Stimulated activated CD4-positive, alpha-beta T cell treated with anti-CD3 and anti-CD28 coated beads, Interleukin-2, amount 100 ng/mL, for 4 hours (primary cell): ENCODE measurements around the gene SEMA4D.
A peak's percentile ranks its signal among the peaks of the same experiment; 100 is the strongest.

Experiments used
- DNase-seq: peaks from one replicate; pipeline ENCODE4 v3.0.0-alpha.2; 2020; ENCODE audit warnings: low read depth

SEMA4D gene

GRCh38 chr9:89367726-89368437 is 130.0 kb downstream of the SEMA4D start:
- DNase-seq = no peak

GRCh38 chr9:89367281-89367680 is 130.6 kb downstream of the SEMA4D start:
- no peak for DNase-seq

DNA sequence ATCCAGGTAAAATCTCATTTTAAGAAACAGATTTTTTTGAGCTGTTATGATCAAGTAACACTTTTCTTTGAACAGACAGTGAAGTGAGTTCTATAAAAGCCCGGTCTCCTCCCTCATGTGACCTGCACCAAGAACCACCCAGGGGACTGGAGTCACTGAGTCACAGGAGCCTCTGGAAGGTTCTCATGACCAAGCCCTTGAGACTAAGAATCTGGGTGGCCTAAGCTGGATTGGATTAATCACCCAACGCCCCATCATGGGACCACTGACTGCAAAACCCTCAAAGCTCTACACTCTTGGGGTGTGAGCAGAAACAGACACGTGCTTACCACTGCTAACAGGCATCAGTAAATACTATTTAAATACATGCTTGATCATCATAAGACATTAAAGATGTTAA is 131.2 kb downstream of the SEMA4D start:
- DNase-seq = peak; percentile 34

- DNase-seq = no peak
Measured at GRCh38 chr9:89365532-89365912, 132.4 kb downstream of the SEMA4D start.

- no peak for DNase-seq
Measured at GRCh38 chr9:89364666-89365531, 133.0 kb downstream of the SEMA4D start.

DNA sequence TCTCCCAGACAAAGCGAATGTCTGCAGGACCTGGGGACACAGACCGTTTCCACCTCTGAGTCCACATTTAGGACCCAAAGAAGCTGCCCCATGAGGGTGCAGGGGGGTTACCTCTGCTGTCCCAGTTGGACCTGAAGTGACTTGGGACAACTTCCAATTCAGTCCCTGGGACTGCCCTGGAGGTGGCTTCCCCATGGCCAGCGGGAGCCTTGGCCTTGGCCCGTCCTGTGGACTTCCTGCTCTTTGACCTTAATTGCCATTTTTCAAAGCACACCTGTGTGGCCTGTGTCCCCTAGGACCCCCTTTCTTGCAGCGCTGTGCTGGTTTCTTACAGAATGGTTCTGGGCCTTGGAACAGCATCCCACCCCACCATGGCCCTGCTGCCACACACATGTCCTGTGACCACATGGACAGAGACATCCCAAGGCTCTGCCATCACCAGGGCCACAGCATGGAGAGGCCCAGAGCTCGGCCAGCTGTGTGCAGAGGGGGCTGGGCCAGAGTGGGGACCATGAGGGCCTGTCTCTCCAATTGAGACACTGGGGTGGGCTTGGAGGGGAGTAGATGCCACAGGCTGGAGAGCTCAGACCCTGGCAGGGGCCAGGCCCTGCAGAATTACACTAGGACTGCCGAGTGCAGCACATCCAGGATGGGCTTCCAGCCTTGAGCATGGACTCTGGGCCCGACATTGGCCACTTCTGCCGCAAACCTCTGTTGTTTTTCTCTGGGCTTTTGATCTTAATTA is 133.8 kb downstream of the SEMA4D start:
- no peak for DNase-seq

- DNase-seq = no peak
Measured at GRCh38 chr9:89363311-89363670, 134.6 kb downstream of the SEMA4D start.

DNA sequence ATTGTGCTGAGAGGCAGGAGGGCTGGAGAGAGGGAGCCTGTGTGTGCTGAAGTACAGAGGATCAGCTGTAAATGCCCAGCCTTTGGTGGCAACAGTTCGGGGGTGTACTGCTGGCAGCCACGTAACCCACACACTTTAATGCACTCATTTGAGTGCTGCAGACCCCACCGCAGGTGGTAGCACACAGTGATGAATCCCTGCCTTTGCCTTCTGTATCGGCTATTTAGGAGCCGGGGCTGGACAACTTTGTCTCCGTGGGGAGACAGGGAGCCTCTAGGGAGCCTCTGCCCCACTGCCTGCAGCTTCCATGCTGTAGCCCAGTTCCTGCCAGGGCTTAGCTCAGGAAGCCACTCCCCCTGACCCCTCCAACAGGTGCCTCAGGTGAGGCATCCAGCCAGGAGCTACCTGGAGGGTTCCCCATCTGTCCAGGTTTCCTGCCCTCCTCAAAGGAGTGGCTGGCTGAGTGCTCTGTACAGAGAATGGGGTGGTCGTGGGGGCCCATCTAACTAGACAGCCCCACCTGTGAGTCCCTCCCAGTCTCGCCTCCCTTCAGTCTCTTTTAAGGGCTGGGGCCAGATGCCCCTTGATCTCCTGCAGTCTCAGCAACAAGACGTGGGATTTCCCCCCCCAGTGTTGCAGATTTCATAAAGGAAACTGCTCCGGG is 135.1 kb downstream of the SEMA4D start:
- no peak for DNase-seq

DNA sequence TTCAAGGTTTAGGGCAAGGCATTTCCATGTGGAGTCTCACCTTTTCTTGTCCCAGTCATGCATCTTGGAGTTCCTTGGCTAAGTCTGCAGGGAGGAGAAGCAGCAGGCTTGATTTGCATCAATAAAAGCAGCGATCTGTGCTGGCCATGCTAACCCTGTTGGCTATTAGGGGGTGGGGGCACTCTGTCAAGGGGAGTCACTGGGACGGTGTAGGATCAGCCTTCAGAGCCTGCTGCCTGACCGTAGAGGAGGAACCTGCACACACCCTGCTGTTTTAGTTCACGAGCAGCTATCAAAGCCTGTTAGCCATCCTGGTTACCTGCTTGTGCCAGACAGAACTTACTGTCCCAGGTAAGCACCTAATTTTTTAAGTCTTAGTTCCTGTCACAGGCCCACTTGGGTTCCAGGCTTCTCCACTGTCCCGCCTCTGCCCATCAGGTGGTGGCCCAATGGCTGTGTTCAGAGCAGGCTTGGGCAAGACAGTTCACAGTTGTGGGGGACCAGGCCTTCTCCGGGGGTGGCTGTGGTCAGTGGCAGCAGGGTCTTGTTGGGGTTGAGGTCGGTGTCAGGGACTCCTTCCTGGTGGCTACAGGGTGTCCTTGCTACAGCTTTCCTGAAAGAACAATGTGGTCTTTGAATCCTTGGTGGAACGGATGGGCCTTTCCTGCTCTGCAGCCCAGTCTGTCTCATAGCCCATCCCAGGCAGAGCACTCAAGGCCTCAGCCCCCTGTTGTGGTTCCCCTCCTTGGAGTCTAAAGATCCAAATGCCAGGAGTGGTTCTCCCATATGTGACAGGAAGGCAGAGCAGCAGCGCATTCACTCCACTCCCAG is 135.9 kb downstream of the SEMA4D start:
- DNase-seq = no peak

DNA sequence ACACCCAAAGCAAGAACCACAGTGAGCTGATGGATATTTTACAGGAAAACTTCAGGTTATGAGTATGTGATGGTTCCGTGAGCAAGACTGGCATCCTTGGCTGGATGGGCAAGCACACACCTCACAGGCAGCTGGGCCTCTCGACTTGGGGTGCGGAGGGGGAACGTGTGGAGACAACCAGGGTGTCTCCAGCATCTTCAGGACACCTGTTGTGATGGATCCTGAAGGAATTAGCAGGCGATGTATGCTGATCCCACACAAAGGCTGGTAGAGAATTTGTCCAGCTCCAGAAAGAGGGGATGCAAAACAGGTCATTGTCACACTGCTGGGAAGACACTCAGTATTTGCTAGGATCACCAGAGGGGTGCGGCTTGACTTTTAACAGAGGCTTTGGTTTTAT is 136.9 kb downstream of the SEMA4D start:
- DNase-seq = no peak

GRCh38 chr9:89360465-89360864 is 137.4 kb downstream of the SEMA4D start:
- no peak for DNase-seq

- no peak for DNase-seq
Measured at GRCh38 chr9:89359751-89360261, 138.1 kb downstream of the SEMA4D start.

DNA sequence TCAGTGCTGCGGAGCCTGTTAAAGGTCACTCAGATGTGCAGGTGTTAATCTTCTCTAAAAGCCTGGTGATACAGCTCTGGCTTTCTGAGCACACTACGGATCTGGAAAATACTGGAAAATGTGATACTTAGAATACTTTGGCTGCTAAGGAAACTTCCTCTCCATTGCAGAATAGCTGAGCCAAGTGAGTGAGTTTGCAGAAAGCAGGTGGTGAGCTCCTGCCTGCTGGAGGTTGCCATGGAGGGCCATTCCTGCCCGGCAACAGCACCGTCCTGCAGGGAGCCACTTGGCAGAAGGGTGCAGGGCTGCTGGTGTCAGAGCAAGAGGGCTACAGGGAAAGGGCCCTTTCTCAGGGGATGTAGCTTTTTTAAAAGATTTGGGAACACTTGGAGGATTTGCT is 138.9 kb downstream of the SEMA4D start:
- no peak for DNase-seq

DNA sequence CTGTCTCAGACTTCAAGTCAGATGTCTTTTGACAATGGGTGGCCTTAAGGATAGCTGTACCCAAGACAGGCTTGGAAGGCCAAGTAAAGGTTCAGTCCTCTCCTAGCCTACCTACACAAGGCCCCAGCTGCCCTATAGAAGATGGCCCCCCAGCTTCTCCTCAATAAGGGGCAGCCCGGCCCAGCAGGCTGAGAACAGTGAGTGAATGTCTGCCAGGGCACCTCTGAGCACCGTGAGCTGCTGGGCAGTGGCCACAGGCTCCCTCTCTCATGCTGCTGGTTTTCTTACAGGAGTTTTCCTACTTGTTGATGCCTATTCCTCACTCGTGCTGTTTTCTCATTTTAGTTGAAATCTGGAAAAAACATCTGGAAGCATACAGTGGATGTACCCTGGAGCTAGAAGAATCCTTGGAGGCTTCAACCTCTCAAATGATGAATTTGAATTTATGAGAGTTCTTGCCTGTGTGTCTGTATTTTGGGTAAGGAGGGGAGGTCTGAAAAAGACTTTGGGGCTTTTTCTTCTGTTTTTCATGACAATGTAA is 139.5 kb downstream of the SEMA4D start:
- DNase-seq = no peak

- no peak for DNase-seq
Measured at GRCh38 chr9:89357331-89358197, 140.3 kb downstream of the SEMA4D start.

DNA sequence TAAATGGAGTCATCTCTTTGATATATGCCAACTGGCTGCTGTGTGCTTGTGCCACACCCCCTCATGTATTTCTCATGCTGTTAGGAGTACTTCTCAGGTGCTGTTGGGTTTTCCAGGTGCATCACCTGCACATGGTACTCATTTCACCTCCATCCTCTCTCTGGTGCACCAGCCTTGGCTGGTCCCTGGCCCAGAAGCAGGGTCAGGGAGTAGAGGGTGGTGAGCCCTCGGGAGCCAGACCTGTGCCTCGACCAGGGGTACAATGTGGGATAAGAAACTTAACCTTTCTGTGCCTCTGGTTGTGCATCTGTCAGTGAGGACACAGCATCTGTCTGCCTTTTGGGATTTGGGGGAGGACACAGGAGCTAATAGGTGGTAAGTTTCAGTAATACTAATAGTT is 141.1 kb downstream of the SEMA4D start:
- DNase-seq = no peak

GRCh38 chr9:89354471-89354870 is 143.4 kb downstream of the SEMA4D start:
- DNase-seq = no peak

GRCh38 chr9:89353989-89354388 is 143.9 kb downstream of the SEMA4D start:
- DNase-seq = no peak

DNA sequence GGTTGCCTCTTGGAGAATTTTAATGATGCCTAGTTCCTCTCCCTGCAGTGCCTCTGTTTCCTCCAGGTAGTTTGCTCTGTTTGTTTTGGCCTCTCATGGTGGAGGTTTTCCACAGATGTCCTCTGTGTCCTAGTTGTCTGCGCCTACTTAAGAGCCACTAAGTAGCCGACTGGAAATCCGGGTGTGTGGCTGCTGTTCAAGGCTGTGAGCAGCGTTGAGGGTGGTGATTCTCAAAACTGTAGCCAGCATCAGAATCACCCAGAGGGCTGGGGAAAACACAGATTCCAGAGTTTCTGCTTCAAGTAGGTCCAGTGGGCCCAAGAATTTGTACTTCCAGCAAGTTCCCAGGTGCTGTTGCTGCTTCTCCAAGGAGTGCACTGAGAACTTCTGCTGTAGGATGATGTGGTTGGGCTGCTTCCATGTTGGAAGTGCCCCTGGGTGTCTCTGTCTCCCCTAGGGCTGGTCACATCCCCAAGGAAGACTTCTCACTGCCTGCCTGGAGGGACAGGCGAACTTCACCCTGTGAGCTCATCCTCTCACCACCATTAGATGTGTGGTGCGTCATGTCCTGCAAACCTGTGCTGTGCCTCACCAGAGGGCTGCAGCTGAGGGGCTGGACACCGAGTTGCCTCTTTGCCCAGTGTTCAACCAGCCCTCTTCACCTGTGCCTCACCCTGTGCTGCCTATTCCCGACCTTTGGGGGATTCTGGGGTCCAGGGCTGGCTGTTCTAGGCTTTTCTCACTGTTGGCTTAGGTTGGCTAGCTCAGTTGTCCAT is 144.9 kb downstream of the SEMA4D start:
- DNase-seq = no peak
